ENCODE measurements around the gene TSC22D1.

The TSC22D1 gene

GRCh38 chr13:44448373-44448772 lies 127.8 kb downstream of the TSC22D1 start:
- TF ChIP-seq CTCF (IDR thresholded peaks at IDR 0.05; ENCODE audit: low read depth, low read length) = no peak
- in situ Hi-C loops (cut with HindIII; ENCODE audit: low sequenced_read_pairs) = loop anchor here (25.0 kb wide), 1 partner anchor 136 kb away; no protein-coding TSS in a partner anchor
- H3K4me3 ChIP-seq (ENCODE audit: low read depth, low read length) = no peak overlapping the region
- no peak for DNase-seq (ENCODE audit: low read depth, low spot score)

- DNase-seq (ENCODE audit: low read depth, low spot score) = no peak
- in situ Hi-C loops (cut with HindIII; ENCODE audit: low sequenced_read_pairs) = loop anchor here (25.0 kb wide), 1 partner anchor 136 kb away; no protein-coding TSS in a partner anchor
- no peak overlapping the region for H3K4me3 ChIP-seq (ENCODE audit: low read depth, low read length)
- TF ChIP-seq CTCF (IDR thresholded peaks at IDR 0.05; ENCODE audit: low read depth, low read length) = no peak
These were observed 128.3 kb downstream of the TSC22D1 start for GRCh38 chr13:44447783-44448321.

GRCh38 chr13:44440046-44440608 lies 136.0 kb downstream of the TSC22D1 start:
- H3K4me3 ChIP-seq (ENCODE audit: low read depth, low read length) = no peak overlapping the region
- in situ Hi-C loops (cut with HindIII; ENCODE audit: low sequenced_read_pairs) = loop anchor here (25.0 kb wide), 1 partner anchor 128 kb away; no protein-coding TSS in a partner anchor
- no peak for DNase-seq (ENCODE audit: low read depth, low spot score)
- TF ChIP-seq CTCF (IDR thresholded peaks at IDR 0.05; ENCODE audit: low read depth, low read length) = no peak

- in situ Hi-C loops (cut with HindIII; ENCODE audit: low sequenced_read_pairs) = loop anchor here (25.0 kb wide), 1 partner anchor 127 kb away; no protein-coding TSS in a partner anchor
- H3K4me3 ChIP-seq (ENCODE audit: low read depth, low read length) = no peak overlapping the region
- no peak for TF ChIP-seq CTCF (IDR thresholded peaks at IDR 0.05; ENCODE audit: low read depth, low read length)
- no peak for DNase-seq (ENCODE audit: low read depth, low spot score)
These were observed 136.6 kb downstream of the TSC22D1 start for GRCh38 chr13:44439452-44440024.

GRCh38 chr13:44438234-44438579 lies 137.9 kb downstream of the TSC22D1 start:
- no peak overlapping the region for H3K4me3 ChIP-seq (ENCODE audit: low read depth, low read length)
- TF ChIP-seq CTCF (IDR thresholded peaks at IDR 0.05; ENCODE audit: low read depth, low read length) = no peak
- in situ Hi-C loops (cut with HindIII; ENCODE audit: low sequenced_read_pairs) = loop anchor here (25.0 kb wide), 1 partner anchor 126 kb away; no protein-coding TSS in a partner anchor
- no peak for DNase-seq (ENCODE audit: low read depth, low spot score)

GRCh38 chr13:44437356-44438233 lies 138.5 kb downstream of the TSC22D1 start:
- in situ Hi-C loops (cut with HindIII; ENCODE audit: low sequenced_read_pairs) = loop anchor here (25.0 kb wide), 1 partner anchor 125 kb away; no protein-coding TSS in a partner anchor
- TF ChIP-seq CTCF (IDR thresholded peaks at IDR 0.05; ENCODE audit: low read depth, low read length) = peak; percentile 21
- peak; percentile 77 for DNase-seq (ENCODE audit: low read depth, low spot score)

More at GRCh38 chr13:44437356-44438233, 138.5 kb downstream of the TSC22D1 start:
- peak overlapping the region; percentile 90 for H3K4me3 ChIP-seq (ENCODE audit: low read depth, low read length)

Data from astrocyte of the spinal cord (primary cell).